DOHH2 (cell line): ENCODE results near the gene P3H3.
"Not testable (repeated sequence)": the region's sequence is repeated elsewhere in the genome, so short reads cannot be mapped to it uniquely, and the experiment has no call there.

Experiments used
- CTCF ChIP-seq: fragments of 200-600 bp; sonication (generic); IDR thresholded peaks from one replicate; pipeline ENCODE4 v1.5.1; 2014; ENCODE audit warnings: antibody characterized with exemption, mild to moderate bottlenecking, low read depth, low read length; ENCODE audit not compliant: poor library complexity, severe bottlenecking
- EZH2phosphoT487 ChIP-seq: fragments of 200-600 bp; sonication (generic); IDR thresholded peaks from 2 replicates; pipeline ENCODE4 v1.6.1; 2017; ENCODE audit warnings: borderline replicate concordance, mild to moderate bottlenecking, antibody characterized with exemption, low read length, moderate library complexity, mixed read lengths

GRCh38 chr12:6879824-6880223 is 51.6 kb downstream of the P3H3 start:
- TF ChIP-seq CTCF, EZH2phosphoT487: not testable (repeated sequence)
